Kidney tubule cell (primary cell): Measurements from ENCODE around the gene LMBRD1.
"Not testable (repeated sequence)": the region's sequence is repeated elsewhere in the genome, so short reads cannot be mapped to it uniquely, and the experiment has no call there.

Source experiments
- DNase-seq: peaks from one replicate; pipeline ENCODE4 v3.0.0-alpha.2; 2018; ENCODE audit warnings: low spot score

LMBRD1 gene

DNA sequence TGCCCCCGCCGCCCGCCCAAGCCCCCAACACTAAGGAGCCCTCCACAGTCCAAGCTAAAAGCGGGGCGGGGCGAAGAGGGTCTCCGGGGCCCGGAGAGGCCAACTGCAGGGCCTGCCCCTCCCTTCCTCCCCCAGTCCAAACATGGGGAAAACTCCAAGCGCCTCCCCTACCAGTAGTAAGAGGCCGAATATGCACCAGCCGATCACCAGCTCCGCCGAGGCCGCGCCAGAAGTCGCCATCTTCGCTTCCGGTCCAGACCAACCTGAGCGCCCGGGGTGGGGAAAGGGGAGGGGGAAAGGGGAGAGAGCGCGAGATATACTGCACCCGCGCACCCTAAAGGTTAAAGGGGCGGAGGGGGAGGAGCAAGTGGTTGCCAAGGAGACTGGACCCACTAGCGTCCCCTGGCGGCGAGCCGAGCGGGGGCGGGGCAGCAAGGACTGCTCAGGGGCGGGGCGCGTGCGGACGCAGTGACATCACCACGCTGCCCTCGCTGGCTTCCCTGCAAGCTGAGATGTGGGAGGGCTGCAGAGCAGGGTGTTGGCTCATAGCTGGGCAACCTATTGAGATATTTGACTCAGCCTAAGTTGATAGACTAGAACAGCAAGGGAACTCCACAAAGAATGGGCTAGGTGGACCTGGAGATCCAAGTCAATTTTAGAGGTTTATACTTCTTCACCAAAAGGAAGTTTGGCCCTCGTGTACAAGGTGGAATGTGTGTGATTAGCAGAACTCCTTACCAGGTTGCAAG, at the start of gene LMBRD1:
Gene LMBRD1 (minus strand): TSS at position 369 of the 749 bp plus-strand sequence. CDS start 129 bp downstream, at position 240.
- DNase-seq = peak; percentile 95

DNA sequence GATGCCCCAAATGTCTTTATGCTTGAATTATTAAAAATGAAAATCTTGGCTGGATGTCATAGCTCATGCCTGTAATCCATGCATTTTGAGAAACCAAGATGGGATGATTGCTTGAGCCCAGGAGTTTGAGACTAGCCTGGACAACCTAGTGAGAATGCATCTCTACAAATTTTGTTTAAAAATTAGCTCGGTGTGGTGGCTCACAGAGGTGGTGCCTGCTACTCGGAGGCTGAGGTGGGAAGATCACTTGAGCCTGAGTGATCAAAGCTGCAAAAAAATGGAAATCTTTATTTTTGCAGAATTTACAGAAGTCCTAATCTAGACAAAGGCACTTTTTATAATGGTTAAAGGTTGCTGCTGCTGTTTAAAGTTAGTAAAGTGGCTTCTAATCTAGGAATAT, 49.5 kb upstream of the LMBRD1 start:
- DNase-seq = no peak

DNA sequence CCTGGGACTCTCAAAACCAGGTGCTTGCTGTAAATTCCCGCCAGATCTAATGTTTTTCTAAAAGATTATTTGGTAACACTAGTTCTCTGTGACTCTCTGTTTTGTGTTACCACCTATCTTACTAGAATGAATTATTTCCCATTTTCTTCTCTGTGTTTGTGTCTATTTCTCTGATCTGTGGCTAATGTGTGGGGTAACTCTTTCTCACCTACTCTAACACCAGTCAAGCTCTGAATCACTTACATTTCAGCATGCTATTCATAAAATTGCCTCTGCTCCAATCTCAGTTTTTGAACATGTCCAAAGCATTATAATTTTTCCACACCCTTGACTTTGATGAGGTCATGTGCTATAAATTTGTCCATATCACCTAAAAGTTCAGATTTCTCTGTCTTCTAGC, 46.4 kb upstream of the LMBRD1 start:
- DNase-seq = no peak

DNA sequence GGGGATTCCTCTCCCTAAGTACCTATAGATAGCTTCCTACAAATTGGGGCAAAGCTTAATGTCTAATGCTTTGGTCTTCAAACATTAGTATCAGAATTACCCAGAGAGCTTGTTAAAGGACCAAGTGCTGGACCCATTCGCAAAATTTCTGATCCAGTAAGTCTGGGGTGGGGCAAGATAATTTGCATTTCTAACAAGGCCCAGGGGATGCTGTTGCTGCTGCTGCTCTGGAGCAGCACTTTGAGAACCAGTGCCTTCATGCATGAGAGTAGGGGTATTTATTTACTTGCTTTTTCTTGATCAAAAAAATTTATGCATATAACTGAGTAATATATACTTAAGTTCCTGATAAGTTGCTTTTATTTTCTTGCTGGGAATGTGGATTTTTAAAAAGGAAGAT, 45.1 kb upstream of the LMBRD1 start:
- no peak for DNase-seq

DNA sequence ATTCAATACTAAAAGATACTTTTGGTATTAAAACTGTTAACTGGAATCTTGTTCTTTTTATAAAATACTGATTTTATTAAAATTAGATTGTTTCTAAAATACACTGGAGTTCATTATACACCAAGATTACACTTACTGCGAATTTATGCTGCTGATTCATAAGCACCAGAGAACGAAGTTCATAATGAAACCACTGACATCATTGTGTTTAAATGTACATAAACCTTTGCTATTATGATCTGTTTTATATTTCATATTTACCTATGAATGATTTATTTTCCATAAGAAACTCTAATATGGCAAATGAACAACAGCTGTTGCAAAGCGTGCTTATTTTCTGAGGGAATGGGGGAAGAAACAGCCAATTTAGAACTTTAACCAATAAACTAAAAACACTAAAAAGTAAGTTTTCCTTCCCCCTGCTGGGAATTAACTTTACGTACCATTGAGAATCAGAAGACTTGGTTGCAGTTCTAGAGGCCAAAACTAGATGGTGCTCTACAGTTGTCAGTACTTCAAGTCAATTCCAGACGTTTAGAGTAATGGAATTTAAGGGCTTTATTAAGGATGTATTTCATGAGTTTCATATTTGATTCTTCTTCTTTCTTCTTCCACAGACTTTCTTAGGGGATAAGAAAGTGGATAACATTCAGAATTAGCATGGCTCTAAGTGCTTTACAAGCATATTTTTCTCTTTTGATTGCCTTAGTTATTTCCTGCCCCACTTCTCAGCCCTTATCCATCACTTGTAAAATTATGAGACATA, 38.8 kb upstream of the LMBRD1 start:
- peak; percentile 65 for DNase-seq

DNA sequence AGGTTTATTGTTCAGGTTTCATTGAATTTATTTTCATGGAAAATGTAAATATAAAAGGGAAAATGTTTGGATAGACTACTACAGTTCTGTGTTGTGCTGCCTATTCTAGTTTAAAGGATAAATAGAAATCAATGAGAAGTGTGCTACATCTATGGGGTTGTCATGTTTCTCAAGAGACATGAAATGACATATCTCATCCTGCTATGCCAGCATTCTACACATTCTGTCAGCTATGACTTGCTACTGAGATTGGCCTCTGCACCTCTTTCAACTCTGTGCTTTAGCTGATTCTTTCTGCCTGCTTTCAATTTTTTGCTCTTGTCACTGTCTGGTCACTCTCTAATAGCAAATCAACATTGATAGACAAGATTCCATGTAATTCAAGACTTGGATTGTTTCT, 35.7 kb upstream of the LMBRD1 start:
- DNase-seq = no peak

DNA sequence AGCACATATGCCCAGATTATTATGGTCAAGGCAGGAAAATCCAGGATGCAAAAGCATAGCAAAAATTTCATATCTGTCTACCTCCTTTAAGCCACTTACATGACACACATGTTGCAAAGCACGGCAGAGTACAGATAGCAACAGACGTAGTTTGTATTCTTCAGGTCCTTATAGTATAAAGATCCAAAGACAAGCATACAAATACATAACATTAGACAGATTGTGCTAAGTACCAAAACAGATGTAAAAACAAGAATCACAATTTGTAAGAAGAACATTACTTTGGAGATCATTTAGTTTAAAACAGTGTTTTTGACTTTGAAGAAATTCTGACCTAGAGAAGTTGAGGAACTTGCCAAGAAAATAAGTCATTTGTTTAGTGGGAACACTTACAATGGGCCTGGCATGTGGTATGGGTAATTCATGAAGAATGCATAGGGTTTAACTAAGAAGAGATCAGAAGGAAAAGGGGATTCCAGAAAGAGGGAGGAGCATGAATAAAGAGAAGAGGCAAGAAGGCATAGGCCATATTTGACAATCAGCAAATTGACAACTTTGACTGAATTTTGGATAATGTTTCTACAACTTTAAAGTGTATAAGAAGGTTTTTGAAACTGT, 30.6 kb upstream of the LMBRD1 start:
- peak; percentile 14 for DNase-seq

DNA sequence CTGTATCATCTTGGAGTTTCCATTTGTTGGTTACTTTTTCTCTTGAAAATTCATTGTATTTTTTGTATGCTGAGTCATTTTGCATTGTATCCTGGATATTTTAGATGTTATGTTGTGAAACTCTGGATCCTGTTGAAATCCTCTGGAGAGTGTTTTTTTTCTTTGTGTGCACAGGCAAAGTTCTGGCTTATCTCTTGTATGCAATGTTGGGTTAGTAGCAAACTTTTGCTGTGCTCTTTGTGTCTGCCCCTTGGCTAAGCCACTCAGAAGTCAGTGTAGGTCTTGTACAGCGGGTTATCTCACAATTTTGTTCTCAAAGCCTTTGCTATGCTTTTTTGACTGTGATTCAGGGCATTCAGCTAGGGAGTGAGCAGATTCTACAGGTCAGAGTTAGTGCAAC, 29.1 kb upstream of the LMBRD1 start:
- DNase-seq = no peak

DNA sequence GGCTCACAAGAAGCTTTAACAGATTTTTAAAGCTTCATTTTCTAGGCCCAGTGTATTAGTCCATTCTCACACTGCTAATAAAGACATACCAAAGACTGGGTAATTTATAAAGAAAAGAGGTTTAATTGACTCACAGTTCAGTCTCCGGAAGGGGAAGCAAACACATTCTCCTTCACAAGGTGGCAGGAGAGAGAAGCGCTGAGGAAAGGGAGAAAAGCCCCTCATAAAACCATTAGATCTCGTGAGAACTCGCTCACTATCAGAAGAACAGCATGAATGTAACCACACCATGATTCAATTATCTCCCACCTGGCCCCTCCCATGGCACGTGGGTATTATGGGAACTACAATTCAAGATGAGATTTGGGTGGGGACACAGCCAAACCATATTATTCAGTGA, 27.5 kb upstream of the LMBRD1 start:
- not testable (repeated sequence) for DNase-seq

DNA sequence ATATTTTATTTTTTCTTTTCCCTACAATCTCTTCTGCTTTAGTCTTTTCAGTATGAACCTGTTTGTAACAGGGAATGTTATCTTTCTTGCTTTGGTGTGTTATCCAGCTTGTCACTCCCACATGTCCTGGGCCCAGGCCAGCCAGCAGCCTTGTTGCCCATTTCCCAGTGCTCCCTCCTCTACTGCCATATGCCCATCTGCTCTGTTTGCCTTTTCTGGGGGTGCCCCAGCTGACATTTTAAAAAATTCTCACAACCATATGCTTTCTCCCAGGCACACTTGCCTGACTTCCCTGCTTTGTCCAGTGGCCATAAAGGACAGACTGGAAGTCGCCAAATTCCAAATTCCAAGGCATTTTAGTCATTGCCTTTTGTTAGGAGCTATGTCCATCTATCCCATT, 23.6 kb upstream of the LMBRD1 start:
- no peak for DNase-seq

DNA sequence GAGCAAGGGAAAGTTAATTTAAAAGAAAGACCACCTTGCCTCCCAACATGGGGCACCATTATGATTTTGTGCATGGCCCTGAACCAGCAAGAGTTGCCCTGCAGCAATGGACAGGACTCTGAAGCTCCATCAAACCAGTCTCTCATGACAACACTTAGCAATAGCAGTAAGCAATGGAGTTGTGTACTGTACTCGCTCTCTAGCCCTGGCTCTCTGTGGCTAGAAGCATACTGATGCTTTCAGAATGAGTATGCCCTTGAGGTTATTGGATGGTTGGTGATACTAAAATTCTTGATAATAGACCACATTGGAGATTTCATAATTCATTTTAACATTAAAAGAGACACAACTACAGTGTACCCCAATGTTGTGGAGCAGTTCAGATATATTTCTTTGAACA, 23.2 kb upstream of the LMBRD1 start:
- no peak for DNase-seq

DNA sequence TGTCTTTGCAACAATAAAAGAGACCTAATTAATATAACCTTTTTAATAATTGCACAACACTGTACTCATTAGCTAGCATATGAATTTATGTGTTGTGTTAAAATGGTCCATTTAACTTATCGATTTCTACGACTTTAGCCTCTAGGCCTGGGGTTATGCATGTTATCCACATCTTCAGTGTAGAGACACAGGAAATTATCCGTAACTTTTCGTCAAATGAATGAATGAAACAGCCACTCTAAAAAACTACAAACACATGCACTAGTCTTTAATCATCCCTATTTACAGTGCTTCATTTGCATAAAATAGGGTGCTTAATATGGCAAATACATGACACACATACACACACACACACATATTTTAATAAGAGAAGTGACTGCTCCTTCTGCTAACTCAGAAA, 22.3 kb upstream of the LMBRD1 start:
- no peak for DNase-seq

DNA sequence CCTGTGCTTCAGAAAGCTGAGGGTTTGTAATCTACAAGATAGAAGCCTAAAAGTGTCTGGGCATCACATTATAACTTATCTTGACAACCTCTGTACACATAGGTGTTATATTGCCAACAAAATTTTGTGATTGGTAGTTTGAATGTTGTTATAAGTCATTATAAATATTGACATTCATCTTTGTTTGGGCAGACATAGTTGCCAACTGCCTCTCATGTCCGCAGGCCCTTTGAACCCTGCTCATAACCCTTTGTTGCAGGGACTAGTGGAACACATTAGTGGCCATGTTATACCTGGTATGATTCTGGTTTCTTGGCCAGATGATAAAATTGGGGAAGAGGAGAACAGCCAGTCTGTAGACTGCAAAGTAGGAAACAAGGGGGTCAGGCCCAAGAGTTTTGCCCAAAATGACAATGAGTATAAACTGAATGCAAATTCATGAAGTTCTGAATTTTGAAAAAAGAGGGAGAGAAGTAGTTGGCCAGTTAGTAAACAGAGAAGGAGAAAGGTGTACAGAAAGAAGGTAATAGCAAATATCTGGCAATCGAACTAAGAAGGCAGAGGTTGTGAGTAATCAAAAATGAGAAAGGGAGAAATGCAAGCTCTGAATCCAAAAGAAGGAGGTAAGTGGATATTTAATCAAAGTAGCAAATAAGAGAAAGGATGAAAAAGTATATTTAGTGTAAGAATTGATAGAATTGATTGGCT, 21.6 kb upstream of the LMBRD1 start:
- DNase-seq = no peak

DNA sequence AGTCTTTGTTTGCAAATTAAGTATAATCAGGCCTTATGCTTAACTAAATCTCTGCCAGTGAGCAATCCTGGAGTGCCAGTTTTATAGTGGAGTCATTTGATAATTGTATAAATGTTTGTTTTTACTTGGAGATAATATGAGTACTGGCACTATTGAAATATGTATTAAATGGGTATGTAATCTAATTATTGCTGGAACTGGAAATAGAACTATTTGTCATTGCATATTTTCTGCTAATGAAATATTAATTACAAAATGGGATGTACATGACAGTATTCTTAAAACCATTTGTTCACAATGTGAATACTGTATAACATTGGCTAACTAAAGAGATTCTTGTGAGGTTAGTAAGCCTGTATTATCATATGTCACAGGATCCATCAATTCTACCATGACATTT, 20.5 kb upstream of the LMBRD1 start:
- DNase-seq = no peak

DNA sequence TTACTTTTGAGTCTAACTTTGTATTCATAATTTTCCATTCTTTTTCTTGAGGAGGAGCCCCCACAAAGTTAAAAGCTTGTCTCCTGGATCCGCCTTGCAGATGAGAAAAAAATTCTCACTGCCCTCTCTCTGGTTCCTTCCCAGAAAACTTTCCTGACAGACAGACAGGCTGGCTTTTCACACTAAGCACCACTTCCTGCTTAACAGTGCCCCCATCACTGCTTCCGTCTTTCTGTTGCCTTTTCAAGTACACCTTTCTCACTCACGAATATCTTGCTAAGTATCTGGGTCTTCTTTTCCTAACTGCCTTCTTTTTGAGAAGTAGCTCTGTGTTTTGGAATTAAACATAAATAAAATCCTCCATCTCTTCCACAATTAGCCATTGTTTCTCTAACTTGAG, 19.8 kb upstream of the LMBRD1 start:
- no peak for DNase-seq

DNA sequence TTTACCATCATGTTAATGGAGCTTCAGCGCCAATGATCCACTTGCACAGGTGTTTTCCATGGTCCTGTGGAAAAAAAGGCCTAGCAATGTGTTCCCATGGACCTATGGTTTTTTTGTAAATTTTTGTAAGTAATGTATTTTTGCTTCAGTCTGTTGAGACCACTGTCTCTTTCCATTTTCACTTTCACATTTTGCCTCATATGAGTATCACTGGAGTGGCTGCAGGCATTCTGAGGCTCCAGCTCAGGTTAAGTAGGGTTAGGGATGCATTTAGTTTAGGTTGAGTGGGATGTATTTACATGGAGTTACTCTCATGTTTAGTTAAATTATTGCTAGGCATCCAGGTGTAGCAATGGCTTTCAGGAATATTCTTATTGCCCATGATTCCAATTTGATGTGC, 19.2 kb upstream of the LMBRD1 start:
- no peak for DNase-seq

DNA sequence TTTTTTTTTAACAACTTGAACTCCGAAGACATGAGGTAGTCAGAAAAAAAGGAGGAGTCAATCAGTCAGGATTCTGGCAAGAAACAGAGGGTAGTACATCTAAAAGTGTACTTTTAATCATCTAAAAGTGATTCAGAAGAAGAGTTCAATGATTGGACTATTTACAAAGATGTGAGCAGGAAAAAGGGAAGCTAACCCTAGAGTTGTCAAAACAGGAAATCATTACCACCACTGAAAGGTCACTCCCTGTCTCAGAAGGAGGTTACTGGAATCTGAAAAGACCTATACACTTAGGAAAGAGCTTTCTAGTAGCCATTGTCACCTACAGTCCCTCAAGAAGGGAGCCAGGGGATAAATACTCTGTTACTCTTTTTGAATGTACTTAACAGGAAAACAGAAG, 16.7 kb upstream of the LMBRD1 start:
- DNase-seq = no peak

DNA sequence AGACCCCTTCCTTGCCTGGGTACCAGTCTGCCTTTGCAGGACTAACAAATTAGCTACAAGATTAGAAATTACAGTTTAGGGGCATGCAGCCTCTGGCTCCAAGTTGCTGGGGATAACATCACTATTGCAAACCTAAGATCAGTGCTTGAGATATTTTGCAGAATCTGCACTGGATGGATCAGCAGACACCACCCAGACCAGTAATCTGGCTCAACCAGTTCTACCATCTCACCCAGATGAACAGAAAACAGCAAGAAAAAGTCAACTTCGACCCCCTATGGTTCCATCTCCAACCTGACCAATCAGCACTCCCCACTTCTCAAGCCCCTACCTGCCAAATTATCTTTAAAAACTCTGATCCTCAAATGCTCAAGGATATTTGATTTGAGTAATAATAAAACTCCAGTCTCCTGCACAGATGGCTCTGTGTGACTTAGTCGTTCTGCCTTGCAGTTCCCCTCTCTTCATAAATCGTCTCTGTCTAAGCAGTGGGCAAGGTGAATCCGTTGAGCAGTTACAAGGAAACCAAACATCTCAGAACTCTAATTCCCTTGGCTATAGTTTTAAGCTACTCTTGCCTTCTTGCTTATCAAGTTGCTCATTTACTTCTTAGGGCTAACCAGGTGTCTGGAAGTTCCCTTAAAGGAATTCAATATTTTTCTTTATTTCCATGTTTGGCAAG, 16.1 kb upstream of the LMBRD1 start:
- no peak for DNase-seq

DNA sequence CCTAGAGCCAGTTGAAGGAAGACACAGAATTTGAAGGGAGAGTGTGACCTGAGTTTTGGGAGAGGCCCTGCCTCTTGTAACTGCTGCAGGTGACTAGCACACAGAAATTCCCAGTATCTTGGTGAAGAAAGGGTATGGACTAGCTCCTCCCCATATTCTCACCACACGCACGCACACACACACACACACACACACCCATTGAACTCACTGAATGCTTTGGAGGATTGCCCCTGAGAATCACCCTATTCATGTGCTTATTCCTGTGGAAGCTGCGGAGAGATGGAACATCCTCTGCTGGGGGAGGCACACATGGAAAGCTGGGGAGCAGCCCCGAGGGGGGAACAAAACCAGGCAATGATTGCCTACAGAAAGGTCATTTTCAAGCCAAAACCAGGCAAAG, 6.2 kb upstream of the LMBRD1 start:
- DNase-seq = no peak

DNA sequence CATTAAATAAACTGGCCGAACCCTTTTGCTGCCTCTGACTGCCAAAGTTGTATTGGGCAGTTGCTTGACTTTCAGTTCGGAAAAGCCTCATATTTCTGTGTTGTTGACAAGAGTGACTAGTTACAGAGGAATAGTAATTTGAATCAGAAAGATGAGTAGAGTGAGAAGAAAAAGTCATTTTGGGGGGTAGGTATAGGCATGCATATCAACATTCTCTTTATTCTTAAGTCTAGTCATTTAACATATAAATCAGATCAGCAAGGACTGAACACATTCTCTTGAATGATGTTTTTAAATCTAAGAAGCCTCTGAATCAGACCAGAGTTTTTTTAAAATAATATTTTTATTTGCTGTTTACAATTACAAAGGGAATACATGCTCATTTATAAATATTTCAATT, 4.9 kb upstream of the LMBRD1 start:
- no peak for DNase-seq

DNA sequence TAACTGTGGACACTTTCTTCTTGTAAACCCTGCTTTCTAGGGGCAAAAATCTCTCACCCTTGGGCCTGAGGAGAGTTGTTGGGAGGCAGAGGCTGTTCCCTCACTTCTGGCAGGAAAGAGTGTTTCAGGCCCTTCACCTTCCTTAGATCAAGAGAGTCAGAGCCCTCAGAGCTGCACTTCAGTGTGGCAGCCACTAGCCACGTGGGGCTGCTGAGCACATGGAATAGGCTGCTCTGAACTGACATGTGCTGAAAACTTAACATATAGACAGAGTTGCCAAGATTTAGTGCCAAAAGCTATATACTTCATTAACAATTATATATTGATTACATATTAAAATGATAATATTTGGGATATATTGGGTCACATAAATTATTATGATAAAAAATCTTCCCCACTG, 4.4 kb upstream of the LMBRD1 start:
- DNase-seq = no peak

DNA sequence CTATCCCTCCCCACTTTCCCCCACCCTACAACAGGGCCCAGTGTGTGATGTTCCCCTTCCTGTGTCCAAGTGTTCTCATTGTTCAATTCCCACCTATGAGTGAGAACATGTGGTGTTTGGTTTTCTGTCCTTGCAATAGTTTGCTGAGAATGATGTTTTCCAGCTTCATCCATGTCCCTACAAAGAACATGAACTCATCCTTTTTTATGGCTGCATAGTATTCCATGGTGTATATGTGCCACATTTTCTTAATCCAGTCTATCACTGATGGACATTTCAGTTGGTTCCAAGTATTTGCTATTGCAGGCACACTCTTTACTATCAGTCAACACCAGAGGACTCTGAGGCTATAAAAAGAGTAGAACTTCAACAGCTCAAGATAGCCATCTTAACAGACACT, 2.0 kb upstream of the LMBRD1 start:
- not testable (repeated sequence) for DNase-seq
